A673 (cell line): ENCODE data around the gene TRAF7. TPM values are rescaled to one million over a fixed set of nuclear protein-coding genes. Genes with fewer than 3 reads are reported as not detected.
"Not testable (repeated sequence)": the region's sequence is repeated elsewhere in the genome, so short reads cannot be mapped to it uniquely, and the experiment has no call there.

ENCODE experiments used
- BruUV-seq: library from RNA; stranded (reverse); fragments of 400-500 nt; replicated peaks from 2 replicates; lab custom pipeline; 2021; lab: Mats Ljungman, UMichigan
- CTCF ChIA-PET: fragments of 300-600 bp; sonication (Branson Sonifier 250); formaldehyde crosslinking; loops from one replicate; lab custom pipeline; 2022; ENCODE audit warnings: antibody characterized with exemption; lab: Charles Lee
- POLR2A ChIA-PET: fragments of 300-600 bp; sonication (Branson Sonifier 250); formaldehyde crosslinking; loops from one replicate; lab custom pipeline; 2022; ENCODE audit warnings: antibody characterized with exemption; ENCODE audit not compliant: low non-redundant PET; lab: Charles Lee
- DNase-seq: peaks from one replicate; pipeline ENCODE4 v3.0.0-alpha.2; 2015; ENCODE audit warnings: low spot score
- H3K27ac ChIP-seq: fragments of 200-600 bp; sonication (generic); 2 replicates; pipeline ENCODE4 v1.5.1; 2016; ENCODE audit warnings: mixed run types, low read depth, mild to moderate bottlenecking, mixed read lengths, antibody characterized with exemption, low read length; ENCODE audit not compliant: poor library complexity, severe bottlenecking
- H3K27me3 ChIP-seq: fragments of 200-600 bp; sonication (generic); replicated peaks from 2 replicates; pipeline ENCODE4 v1.6.1; 2017; ENCODE audit warnings: mixed run types, low read depth, mild to moderate bottlenecking, mixed read lengths, antibody characterized with exemption, low read length; ENCODE audit not compliant: insufficient read depth, poor library complexity
- H3K36me3 ChIP-seq: fragments of 200-600 bp; sonication (generic); 2 replicates; pipeline ENCODE4 v1.6.1; 2016; ENCODE audit warnings: mixed run types, mild to moderate bottlenecking, mixed read lengths, antibody characterized with exemption, low read length; ENCODE audit not compliant: insufficient read depth, poor library complexity, severe bottlenecking
- H3K4me1 ChIP-seq: fragments of 200-600 bp; sonication (generic); 2 replicates; pipeline ENCODE4 v1.6.1; 2017; ENCODE audit warnings: mixed run types, mild to moderate bottlenecking, mixed read lengths, antibody characterized with exemption, low read length; ENCODE audit not compliant: insufficient read depth, poor library complexity, severe bottlenecking
- H3K4me3 ChIP-seq: fragments of 200-600 bp; sonication (generic); 2 replicates; pipeline ENCODE4 v1.5.1; 2016; ENCODE audit warnings: low read depth, mixed run types, mild to moderate bottlenecking, mixed read lengths, low read length; ENCODE audit not compliant: poor library complexity, severe bottlenecking
- H3K9me3 ChIP-seq: fragments of 200-600 bp; sonication (generic); 2 replicates; pipeline ENCODE4 v1.6.1; 2016; ENCODE audit warnings: mixed run types, low read depth, mild to moderate bottlenecking, mixed read lengths, antibody characterized with exemption, low read length; ENCODE audit not compliant: poor library complexity, severe bottlenecking
- EZH2 ChIP-seq: fragments of 200-600 bp; sonication (generic); IDR thresholded peaks from 2 replicates; pipeline ENCODE4 v1.6.1; 2017; ENCODE audit warnings: borderline replicate concordance, low read depth, mild to moderate bottlenecking, mixed read lengths, antibody characterized with exemption, low read length; ENCODE audit not compliant: poor library complexity, severe bottlenecking
- intact Hi-C: fragments of 100-400 bp; cut with micrococcal nuclease; formaldehyde crosslinking; loops from one replicate; pipeline ENCODE4 v1.10.0; 2022; ENCODE audit not compliant: unreplicated experiment
- total RNA-seq: library from RNA; stranded (reverse); gene quantifications from 2 replicates; pipeline ENCODE4 v1.2.3, GENCODE V29; 2021
- TF ChIP-seq, protein P1 (sequence below): fragments of 300-800, 200-600 bp; sonication (generic); conservative IDR thresholded peaks from 2 replicates; pipeline ENCODE4 v1.5.1; 2017; ENCODE audit warnings: low read depth, mild to moderate bottlenecking, antibody characterized with exemption, low read length, moderate library complexity, mixed read lengths

The TRAF7 gene
- total RNA-seq, 1 experiment from 2014 or later, result 96.7 TPM

DNA sequence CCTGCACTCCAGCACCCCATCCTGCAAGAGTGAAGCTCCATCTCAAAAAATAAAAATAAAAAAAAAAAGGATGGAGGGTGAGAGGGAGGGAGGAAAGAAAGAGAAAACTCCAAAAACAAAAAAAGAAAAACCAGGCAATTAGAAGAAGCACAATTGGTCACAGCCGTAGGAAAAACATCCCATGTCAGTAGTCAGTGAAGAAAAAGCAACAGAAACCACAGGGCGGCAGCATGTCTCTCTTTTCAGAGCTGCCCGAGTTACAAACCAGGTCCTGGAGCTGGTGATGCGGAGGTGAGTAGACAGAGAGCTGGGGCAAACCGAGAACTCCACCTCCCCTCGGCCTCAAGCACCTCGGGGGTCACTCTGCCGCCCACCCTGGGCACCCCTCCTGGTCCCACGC lies 34.3 kb upstream of the TRAF7 start:
- CTCF ChIA-PET, result interaction anchor here (0.7 kb wide), 2 partner anchors 19 to 215 kb away, joined by 4 to 6 read pairs; no protein-coding TSS in a partner anchor
- intact Hi-C loops, H3K27ac ChIP-seq, H3K27me3 ChIP-seq, BruUV-seq, POLR2A ChIA-PET, H3K4me3 ChIP-seq, H3K36me3 ChIP-seq, H3K9me3 ChIP-seq: not testable (repeated sequence)
- TF ChIP-seq, protein P1, sequence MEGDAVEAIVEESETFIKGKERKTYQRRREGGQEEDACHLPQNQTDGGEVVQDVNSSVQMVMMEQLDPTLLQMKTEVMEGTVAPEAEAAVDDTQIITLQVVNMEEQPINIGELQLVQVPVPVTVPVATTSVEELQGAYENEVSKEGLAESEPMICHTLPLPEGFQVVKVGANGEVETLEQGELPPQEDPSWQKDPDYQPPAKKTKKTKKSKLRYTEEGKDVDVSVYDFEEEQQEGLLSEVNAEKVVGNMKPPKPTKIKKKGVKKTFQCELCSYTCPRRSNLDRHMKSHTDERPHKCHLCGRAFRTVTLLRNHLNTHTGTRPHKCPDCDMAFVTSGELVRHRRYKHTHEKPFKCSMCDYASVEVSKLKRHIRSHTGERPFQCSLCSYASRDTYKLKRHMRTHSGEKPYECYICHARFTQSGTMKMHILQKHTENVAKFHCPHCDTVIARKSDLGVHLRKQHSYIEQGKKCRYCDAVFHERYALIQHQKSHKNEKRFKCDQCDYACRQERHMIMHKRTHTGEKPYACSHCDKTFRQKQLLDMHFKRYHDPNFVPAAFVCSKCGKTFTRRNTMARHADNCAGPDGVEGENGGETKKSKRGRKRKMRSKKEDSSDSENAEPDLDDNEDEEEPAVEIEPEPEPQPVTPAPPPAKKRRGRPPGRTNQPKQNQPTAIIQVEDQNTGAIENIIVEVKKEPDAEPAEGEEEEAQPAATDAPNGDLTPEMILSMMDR, result peak; percentile 52
- H3K4me1 ChIP-seq, result peaks cover 22% of the 10 kb centered on the region
- peak; percentile 63 for DNase-seq

GRCh38 chr16:2121853-2122252 lies 33.7 kb upstream of the TRAF7 start:
- Histone ChIP-seq H3K27ac (no peak overlapping the region), H3K4me1 (peaks cover 26% of the 10 kb centered on the region), H3K9me3 (no peaks in the 10 kb centered on the region), H3K4me3 (no peak overlapping the region), H3K27me3 (no peaks in the 10 kb centered on the region), H3K36me3 (no peaks in the 10 kb centered on the region)
- BruUV-seq, result no TSS peak
- intact Hi-C loops, result no loop called here
- TF ChIP-seq EZH2, result no peak
- TF ChIP-seq, protein P1, result no peak
- ChIA-PET CTCF (interaction anchor here (0.7 kb wide), 2 partner anchors 19 to 214 kb away, joined by 4 to 6 read pairs; no protein-coding TSS in a partner anchor), POLR2A (no interaction called here)
- DNase-seq, result no peak

DNA sequence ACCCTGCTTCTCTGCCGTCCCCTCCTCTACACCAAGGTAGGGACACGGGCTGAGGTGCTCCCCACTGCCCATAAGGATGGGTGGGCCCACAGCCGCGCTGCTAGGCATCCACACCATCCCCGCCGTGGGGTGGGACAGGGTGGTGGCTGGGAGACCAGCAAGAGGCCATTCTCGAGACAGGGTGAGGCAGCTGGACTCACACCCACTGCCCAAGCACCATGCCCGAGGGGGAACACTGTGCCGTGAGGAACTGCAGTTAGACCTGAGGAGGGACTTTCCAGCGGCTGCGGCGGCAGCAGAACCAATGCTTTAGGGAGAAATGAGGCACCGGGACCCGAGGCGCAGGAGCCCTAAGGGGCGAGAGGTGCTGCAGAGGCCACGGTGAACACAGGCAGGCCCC lies 33.2 kb upstream of the TRAF7 start:
- H3K4me3 ChIP-seq, result no peak overlapping the region
- H3K27ac ChIP-seq, result no peak overlapping the region
- POLR2A ChIA-PET, result no interaction called here
- peaks cover 31% of the 10 kb centered on the region for H3K4me1 ChIP-seq
- TF ChIP-seq, protein P1, result no peak
- no peak for TF ChIP-seq EZH2
- H3K27me3 ChIP-seq, result no peaks in the 10 kb centered on the region
- CTCF ChIA-PET, result no interaction called here
- BruUV-seq, result no TSS peak
- DNase-seq, result no peak
- H3K36me3 ChIP-seq, result no peaks in the 10 kb centered on the region
- intact Hi-C loops, result no loop called here
- no peaks in the 10 kb centered on the region for H3K9me3 ChIP-seq

GRCh38 chr16:2122934-2123683 lies 32.5 kb upstream of the TRAF7 start:
- peaks cover 31% of the 10 kb centered on the region for H3K4me1 ChIP-seq
- BruUV-seq, H3K27ac ChIP-seq, DNase-seq, H3K4me3 ChIP-seq, H3K36me3 ChIP-seq, H3K9me3 ChIP-seq, H3K27me3 ChIP-seq, POLR2A ChIA-PET, intact Hi-C loops, CTCF ChIA-PET: not testable (repeated sequence)

DNA sequence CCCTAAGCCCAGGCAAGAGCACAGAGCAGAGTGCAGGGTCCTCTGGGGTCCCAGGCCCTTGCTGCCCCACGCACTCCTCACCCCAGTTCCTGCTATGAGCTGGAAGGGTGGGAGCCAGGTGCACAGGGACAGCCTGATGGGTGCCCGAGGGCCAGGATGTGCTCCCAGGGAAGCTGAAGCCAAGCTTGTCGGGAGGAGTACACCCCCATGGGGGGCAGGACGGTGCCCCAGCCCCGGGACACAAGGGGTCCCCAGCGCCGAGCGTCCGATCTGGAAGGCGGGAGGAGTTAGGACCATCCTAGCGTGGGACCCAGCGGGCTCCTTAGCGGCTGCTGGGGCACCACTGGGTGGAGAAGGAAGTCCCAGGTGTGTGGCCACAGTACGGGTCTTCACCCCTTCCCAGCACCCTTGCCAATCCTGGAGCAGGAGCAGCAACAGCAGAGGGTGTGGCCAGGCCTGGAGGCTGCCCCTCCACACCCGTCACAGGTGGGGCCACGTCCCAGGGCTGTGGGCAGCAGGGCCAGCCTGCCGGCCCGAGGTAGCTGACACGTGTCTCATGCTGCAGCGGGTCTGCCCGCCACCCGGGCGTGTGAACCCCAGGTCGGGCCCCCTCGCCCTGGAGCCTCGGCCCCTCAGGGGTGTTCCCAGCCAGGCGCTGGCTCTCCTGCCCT lies 31.7 kb upstream of the TRAF7 start:
- POLR2A ChIA-PET, intact Hi-C loops, H3K4me3 ChIP-seq, H3K27me3 ChIP-seq, H3K9me3 ChIP-seq, H3K36me3 ChIP-seq, CTCF ChIA-PET, DNase-seq, BruUV-seq: not testable (repeated sequence)
- peak overlapping the region; percentile 90 for H3K27ac ChIP-seq
- peaks cover 31% of the 10 kb centered on the region for H3K4me1 ChIP-seq
